Right lobe of liver (tissue), 4 donors: ENCODE data around the gene PXT1.

Experiments
- POLR2A ChIP-seq: fragments of 450-650 bp; IDR thresholded peaks from one replicate; pipeline ENCODE4 v1.6.1; 2017; ENCODE audit warnings: antibody characterized with exemption, mild to moderate bottlenecking
- TF ChIP-seq, protein P1 (sequence below), 4 donors: fragments of 200-600 bp in 3 of 4; fragments of 450-650 bp in 1 of 4; IDR thresholded peaks; one replicate each; pipeline versions ENCODE4 v1.5.1 to v1.8.0; 2016 to 2022; ENCODE audit warnings: antibody characterized with exemption in 4 of 4, mild to moderate bottlenecking in 2 of 4
- donor health status: DM: no; HTN: no; CAD: no.
- donor health status: DM: no; HTN: no; CAD: no.
- donor health status: DM: no; HTN: yes; CAD: no.

DNA sequence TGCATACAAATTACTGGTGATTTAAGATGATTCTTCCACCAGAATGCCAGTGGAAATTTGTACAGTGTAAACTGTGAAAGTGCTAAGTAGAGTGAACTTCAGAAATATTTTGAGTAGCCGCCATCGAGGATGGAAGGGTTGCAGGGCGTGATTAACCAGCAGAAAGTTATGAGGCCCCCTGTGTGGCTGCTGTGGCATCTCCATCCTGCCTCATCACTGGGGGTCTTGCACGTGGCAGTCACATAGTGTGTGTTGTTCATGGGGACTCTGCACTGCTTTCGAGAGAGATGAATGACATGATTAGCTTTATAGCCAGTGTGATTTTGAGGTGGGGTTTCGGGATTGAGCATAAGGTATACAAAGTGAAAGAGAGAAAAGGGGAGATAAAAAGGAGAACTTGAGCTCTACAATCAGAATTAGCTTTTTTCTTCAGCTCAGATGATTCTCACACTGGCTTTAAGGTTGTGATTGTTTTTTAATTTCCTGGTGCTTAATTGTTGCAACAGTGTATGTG is 26.6 kb upstream of the PXT1 start:
- TF ChIP-seq POLR2A, result no peak
- TF ChIP-seq, protein P1, sequence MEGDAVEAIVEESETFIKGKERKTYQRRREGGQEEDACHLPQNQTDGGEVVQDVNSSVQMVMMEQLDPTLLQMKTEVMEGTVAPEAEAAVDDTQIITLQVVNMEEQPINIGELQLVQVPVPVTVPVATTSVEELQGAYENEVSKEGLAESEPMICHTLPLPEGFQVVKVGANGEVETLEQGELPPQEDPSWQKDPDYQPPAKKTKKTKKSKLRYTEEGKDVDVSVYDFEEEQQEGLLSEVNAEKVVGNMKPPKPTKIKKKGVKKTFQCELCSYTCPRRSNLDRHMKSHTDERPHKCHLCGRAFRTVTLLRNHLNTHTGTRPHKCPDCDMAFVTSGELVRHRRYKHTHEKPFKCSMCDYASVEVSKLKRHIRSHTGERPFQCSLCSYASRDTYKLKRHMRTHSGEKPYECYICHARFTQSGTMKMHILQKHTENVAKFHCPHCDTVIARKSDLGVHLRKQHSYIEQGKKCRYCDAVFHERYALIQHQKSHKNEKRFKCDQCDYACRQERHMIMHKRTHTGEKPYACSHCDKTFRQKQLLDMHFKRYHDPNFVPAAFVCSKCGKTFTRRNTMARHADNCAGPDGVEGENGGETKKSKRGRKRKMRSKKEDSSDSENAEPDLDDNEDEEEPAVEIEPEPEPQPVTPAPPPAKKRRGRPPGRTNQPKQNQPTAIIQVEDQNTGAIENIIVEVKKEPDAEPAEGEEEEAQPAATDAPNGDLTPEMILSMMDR (IDR thresholded peaks at IDR 0.05), result no peak
